Measurements from ENCODE around the gene HTR2B. TPM values are rescaled to one million over a fixed set of nuclear protein-coding genes. Genes with fewer than 3 reads are reported as not detected.
"Not testable (repeated sequence)": the region's sequence is repeated elsewhere in the genome, so short reads cannot be mapped to it uniquely, and the experiment has no call there.

Gene HTR2B
- polyA plus RNA-seq (ENCODE audit: insufficient read length in 4 of 4): 10 to 100 TPM; 12.5 to 24.1 (median 14.8) TPM

GRCh38 chr2:231124838-231125568 is at the start of gene HTR2B:
TSS of gene HTR2B (minus strand) at chr2:231125042. CDS start at chr2:231123764, 1,278 bp downstream.
- no peak for DNase-seq (ENCODE audit: low read depth in 4 of 4, low spot score in 2 of 4)

- DNase-seq (ENCODE audit: low read depth in 4 of 4, low spot score in 2 of 4): no peak
These were observed 49.4 kb upstream of the HTR2B start for GRCh38 chr2:231174211-231174651.

- no peak for DNase-seq (ENCODE audit: low read depth in 4 of 4, low spot score in 2 of 4)
These were observed 47.2 kb upstream of the HTR2B start for GRCh38 chr2:231172025-231172424.

- no peak for DNase-seq (ENCODE audit: low read depth in 4 of 4, low spot score in 2 of 4)
These were observed 45.2 kb upstream of the HTR2B start for GRCh38 chr2:231170055-231170454.

GRCh38 chr2:231169488-231169887 is 44.6 kb upstream of the HTR2B start:
- DNase-seq (ENCODE audit: low read depth in 4 of 4, low spot score in 2 of 4): no peak

GRCh38 chr2:231168460-231169139 is 43.8 kb upstream of the HTR2B start:
- no peak for DNase-seq (ENCODE audit: low read depth in 4 of 4, low spot score in 2 of 4)

GRCh38 chr2:231167745-231168459 is 43.1 kb upstream of the HTR2B start:
- no peak for DNase-seq (ENCODE audit: low read depth in 4 of 4, low spot score in 2 of 4)

GRCh38 chr2:231163414-231164095 is 38.7 kb upstream of the HTR2B start:
- no peak for DNase-seq (ENCODE audit: low read depth in 4 of 4, low spot score in 2 of 4)

GRCh38 chr2:231163011-231163410 is 38.2 kb upstream of the HTR2B start:
- no peak for DNase-seq (ENCODE audit: low read depth in 4 of 4, low spot score in 2 of 4)

GRCh38 chr2:231161877-231162329 is 37.1 kb upstream of the HTR2B start:
- peak in 1 of 4 donors; percentile 49 for DNase-seq (ENCODE audit: low read depth in 4 of 4, low spot score in 2 of 4)

GRCh38 chr2:231161252-231161839 is 36.5 kb upstream of the HTR2B start:
- no peak for DNase-seq (ENCODE audit: low read depth in 4 of 4, low spot score in 2 of 4)

- DNase-seq (ENCODE audit: low read depth in 4 of 4, low spot score in 2 of 4): no peak
These were observed 35.9 kb upstream of the HTR2B start for GRCh38 chr2:231160701-231161100.

GRCh38 chr2:231159306-231159705 is 34.5 kb upstream of the HTR2B start:
- no peak for DNase-seq (ENCODE audit: low read depth in 4 of 4, low spot score in 2 of 4)

- DNase-seq (ENCODE audit: low read depth in 4 of 4, low spot score in 2 of 4): no peak
These were observed 28.1 kb upstream of the HTR2B start for GRCh38 chr2:231152800-231153557.

GRCh38 chr2:231146665-231147064 is 21.8 kb upstream of the HTR2B start:
- no peak for DNase-seq (ENCODE audit: low read depth in 4 of 4, low spot score in 2 of 4)

GRCh38 chr2:231144896-231145295 is 20.1 kb upstream of the HTR2B start:
- no peak for DNase-seq (ENCODE audit: low read depth in 4 of 4, low spot score in 2 of 4)

GRCh38 chr2:231140808-231141207 is 16.0 kb upstream of the HTR2B start:
- not testable (repeated sequence) for DNase-seq (ENCODE audit: low read depth in 4 of 4, low spot score in 2 of 4)

- no peak for DNase-seq (ENCODE audit: low read depth in 4 of 4, low spot score in 2 of 4)
These were observed 15.0 kb upstream of the HTR2B start for GRCh38 chr2:231139796-231140195.

- peak in 1 of 4 donors; percentile 80 for DNase-seq (ENCODE audit: low read depth in 4 of 4, low spot score in 2 of 4)
These were observed 13.9 kb upstream of the HTR2B start for GRCh38 chr2:231138699-231139098.
